Measurements from ENCODE around the gene SLC2A9. TPM values are rescaled to one million over a fixed set of nuclear protein-coding genes. Genes with fewer than 3 reads are reported as not detected.
A peak's percentile ranks its signal among the peaks of the same experiment; 100 is the strongest.

Gene SLC2A9
- total and polyA plus RNA-seq, 2 of the 4 experiments (the other 2 are of a cell fraction): 0.72 to 2.1 TPM

- no peak overlapping the region for H2BK5ac ChIP-seq (ENCODE audit: low read depth, low read length, poor library complexity, severe bottlenecking)
- H4K20me1 ChIP-seq (ENCODE audit: insufficient read depth, low read length): no peaks in the 10 kb centered on the region
- no peaks in the 10 kb centered on the region for H3K27me3 ChIP-seq (ENCODE audit: control insufficient read depth, insufficient read depth, low read length)
- DNase-seq (no peak), ATAC-seq (ENCODE audit: low read depth) (no peak)
- CTCF ChIA-PET: interaction anchor here (0.6 to 1.5 kb wide), 3 partner anchors 10 to 217 kb away, joined by 3 read pairs; no protein-coding TSS in a partner anchor
- H3K9ac ChIP-seq (ENCODE audit: low read depth, low read length): no peak overlapping the region
- H3K9me1 ChIP-seq (ENCODE audit: insufficient read depth, low read length): peaks cover 9% of the 10 kb centered on the region; the same call in 1 of the 2 replicates
- H3K4ac ChIP-seq (ENCODE audit: low read depth, low read length): 0 out of 2 replicates have a peak overlapping the region, but pooled peaks have one; percentile 2
- no TSS peak for BruUV-seq (replicated peaks)
- no peak overlapping the region for H3K4me2 ChIP-seq (ENCODE audit: low read depth, low read length)
- no peaks in the 10 kb centered on the region for H3K36me3 ChIP-seq (ENCODE audit: control insufficient read depth, insufficient read depth, low read length)
- H3K4me1 ChIP-seq (ENCODE audit: control insufficient read depth, insufficient read depth, low read length): peaks cover 11% of the 10 kb centered on the region; the same call in 1 of the 2 replicates
- no peak overlapping the region for H3K4me3 ChIP-seq (ENCODE audit: insufficient read depth, low read depth, low read length)
- H4K91ac ChIP-seq (ENCODE audit: insufficient read depth, low read depth, low read length): no peak overlapping the region
- H3K79me1 ChIP-seq (ENCODE audit: low read depth in 1 of 2, low read length in 2 of 2): no peaks in the 10 kb centered on the region
- H2AFZ ChIP-seq (replicated peaks; ENCODE audit: low read length, poor library complexity): no peak overlapping the region
- no peak overlapping the region; the same call in 1 of the 2 replicates for H4K5ac ChIP-seq (ENCODE audit: low read depth, low read length)
- H2BK15ac ChIP-seq (ENCODE audit: low read depth, low read length): 0 out of 3 replicates have a peak overlapping the region, but pooled peaks have one; percentile 14
- H3K27ac ChIP-seq (ENCODE audit: insufficient read depth, low read length): no peak overlapping the region
- H2BK120ac ChIP-seq (ENCODE audit: low read depth, low read length): 0 out of 2 replicates have a peak overlapping the region, but pooled peaks have one; percentile 9
- intact Hi-C loops (cut with micrococcal nuclease): no loop called here
- no peak overlapping the region for H2BK20ac ChIP-seq (ENCODE audit: low read depth, low read length)
- H2AK5ac ChIP-seq (ENCODE audit: low read depth, low read length): no peak overlapping the region
- in situ Hi-C loops (cut with MboI; ENCODE audit: low sequenced_read_pairs): no loop called here
- no peak overlapping the region for H3K23ac ChIP-seq (ENCODE audit: low read depth, low read length)
- no peak overlapping the region for H3K14ac ChIP-seq (replicated peaks; ENCODE audit: low read depth, low read length)
- WGBS, 2 experiments (ENCODE audit: extremely low coverage in 2 of 2, insufficient read length in 1 of 2): no CpG with 5 or more reads among the region's 4 CpGs
- no peaks in the 10 kb centered on the region for H3K9me3 ChIP-seq (ENCODE audit: control insufficient read depth, insufficient read depth, low read length)
- no peak for TF ChIP-seq BHLHE40 (IDR thresholded peaks at IDR 0.05; ENCODE audit: low read depth, low read length)
- no peak for TF ChIP-seq CEBPB (IDR thresholded peaks at IDR 0.05; ENCODE audit: low read depth, low read length)
- TF ChIP-seq MXI1 (IDR thresholded peaks at IDR 0.05; ENCODE audit: borderline replicate concordance, low read depth, low read length): no peak
- TF ChIP-seq MAZ (IDR thresholded peaks at IDR 0.05; ENCODE audit: borderline replicate concordance, low read depth, low read length): no peak
- no peak for TF ChIP-seq CTCF (conservative IDR thresholded peaks at IDR 0.05; ENCODE audit: low read depth, low read length)
- no peak for TF ChIP-seq USF2 (IDR thresholded peaks at IDR 0.05; ENCODE audit: low read depth, low read length)
- TF ChIP-seq ELK1 (IDR thresholded peaks at IDR 0.05; ENCODE audit: borderline replicate concordance, low read depth, low read length): no peak
- no peak for TF ChIP-seq NFE2L2 (IDR thresholded peaks at IDR 0.05; ENCODE audit: low read depth, low read length)
- no peak for TF ChIP-seq SMC3 (IDR thresholded peaks at IDR 0.05; ENCODE audit: low read depth, low read length)
- no peak for TF ChIP-seq RCOR1 (IDR thresholded peaks at IDR 0.05; ENCODE audit: insufficient replicate concordance, low read length)
- no peak for TF ChIP-seq RAD21 (IDR thresholded peaks at IDR 0.05; ENCODE audit: low read length)
- TF ChIP-seq POLR2A (IDR thresholded peaks at IDR 0.05; ENCODE audit: low read depth, low read length): no peak
- TF ChIP-seq MAFK (IDR thresholded peaks at IDR 0.05; ENCODE audit: low read depth, low read length): no peak
- TF ChIP-seq CHD1 (IDR thresholded peaks at IDR 0.05; ENCODE audit: low read depth, low read length): no peak
- TF ChIP-seq FOS (IDR thresholded peaks at IDR 0.05; ENCODE audit: low read depth, low read length): no peak
- TF ChIP-seq RFX5 (IDR thresholded peaks at IDR 0.05; ENCODE audit: low read depth, low read length): no peak
- H2AK9ac ChIP-seq (replicated peaks; ENCODE audit: low read depth, low read length, poor library complexity): no peak overlapping the region
- dilution Hi-C loops (cut with HindIII; ENCODE audit: low sequenced_read_pairs, unreplicated experiment): no loop called here
- no peak overlapping the region for H3K56ac ChIP-seq (ENCODE audit: extremely low read depth, insufficient read depth, low read length)
- POLR2A ChIA-PET (ENCODE audit: unreplicated experiment): no interaction called here
- H3K18ac ChIP-seq (ENCODE audit: low read depth, low read length): no peak overlapping the region; the same call in 1 of the 2 replicates
- H4K8ac ChIP-seq (ENCODE audit: low read depth in 2 of 2, low read length in 2 of 2): no peak overlapping the region
These were observed 23.4 kb downstream of the SLC2A9 start for GRCh38 chr4:9997886-9998285.
